GM12873 (cell line): ENCODE measurements around the gene ABCF3.

Source experiments
- TF ChIP-seq, protein P1 (sequence below): IDR thresholded peaks from 2 replicates; pipeline ENCODE4 v1.5.1; 2012; ENCODE audit warnings: low read depth, mild to moderate bottlenecking, moderate library complexity, low read length, control low read depth; ENCODE audit not compliant: insufficient read depth; ENCODE audit errors: missing control alignments

Gene ABCF3

DNA sequence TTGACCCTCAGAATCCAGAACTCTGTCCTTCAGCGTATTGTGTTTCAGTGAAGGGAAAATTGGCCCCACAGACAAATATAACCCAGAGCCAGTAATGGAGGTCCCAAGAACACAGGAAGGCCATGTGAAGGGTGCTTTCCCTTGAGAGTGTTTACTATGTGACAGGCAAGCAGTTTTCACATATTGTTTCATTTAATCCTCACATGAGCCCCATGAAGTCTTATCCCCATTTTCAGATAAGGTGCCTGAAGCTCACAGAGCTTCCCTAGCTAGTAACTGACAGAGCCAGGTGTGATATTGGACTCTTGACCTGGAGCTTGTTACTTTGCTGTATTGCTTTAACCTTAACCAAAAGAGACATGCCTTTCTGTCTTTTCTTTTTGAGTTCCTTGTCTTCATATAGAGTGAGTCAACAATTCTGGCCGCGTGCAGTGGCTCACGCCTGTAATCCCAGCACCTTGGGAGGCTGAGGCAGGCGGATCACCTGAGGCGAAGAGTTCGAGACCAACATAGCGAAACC, 40.2 kb upstream of the ABCF3 start:
- TF ChIP-seq, protein P1, sequence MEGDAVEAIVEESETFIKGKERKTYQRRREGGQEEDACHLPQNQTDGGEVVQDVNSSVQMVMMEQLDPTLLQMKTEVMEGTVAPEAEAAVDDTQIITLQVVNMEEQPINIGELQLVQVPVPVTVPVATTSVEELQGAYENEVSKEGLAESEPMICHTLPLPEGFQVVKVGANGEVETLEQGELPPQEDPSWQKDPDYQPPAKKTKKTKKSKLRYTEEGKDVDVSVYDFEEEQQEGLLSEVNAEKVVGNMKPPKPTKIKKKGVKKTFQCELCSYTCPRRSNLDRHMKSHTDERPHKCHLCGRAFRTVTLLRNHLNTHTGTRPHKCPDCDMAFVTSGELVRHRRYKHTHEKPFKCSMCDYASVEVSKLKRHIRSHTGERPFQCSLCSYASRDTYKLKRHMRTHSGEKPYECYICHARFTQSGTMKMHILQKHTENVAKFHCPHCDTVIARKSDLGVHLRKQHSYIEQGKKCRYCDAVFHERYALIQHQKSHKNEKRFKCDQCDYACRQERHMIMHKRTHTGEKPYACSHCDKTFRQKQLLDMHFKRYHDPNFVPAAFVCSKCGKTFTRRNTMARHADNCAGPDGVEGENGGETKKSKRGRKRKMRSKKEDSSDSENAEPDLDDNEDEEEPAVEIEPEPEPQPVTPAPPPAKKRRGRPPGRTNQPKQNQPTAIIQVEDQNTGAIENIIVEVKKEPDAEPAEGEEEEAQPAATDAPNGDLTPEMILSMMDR: no peak

DNA sequence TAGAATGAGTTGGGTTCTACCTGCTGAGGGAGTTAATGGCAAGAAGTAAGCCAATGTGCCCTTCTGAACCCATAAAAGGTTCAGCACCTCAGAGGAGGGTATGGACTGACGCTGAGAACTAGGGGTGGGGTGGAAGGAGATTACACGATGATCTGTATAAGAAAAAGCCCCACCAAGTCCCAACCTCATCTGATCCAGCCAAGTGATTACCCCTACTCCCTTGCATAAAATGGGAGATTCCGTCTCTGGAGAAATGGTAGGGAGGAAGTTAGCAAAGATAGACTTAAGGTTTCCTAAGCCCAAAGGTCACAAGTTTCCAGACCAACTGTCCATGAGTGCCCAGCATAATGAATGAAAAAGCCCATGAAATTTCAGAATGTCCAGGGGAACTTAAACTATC, 37.9 kb upstream of the ABCF3 start:
- TF ChIP-seq, protein P1: no peak

DNA sequence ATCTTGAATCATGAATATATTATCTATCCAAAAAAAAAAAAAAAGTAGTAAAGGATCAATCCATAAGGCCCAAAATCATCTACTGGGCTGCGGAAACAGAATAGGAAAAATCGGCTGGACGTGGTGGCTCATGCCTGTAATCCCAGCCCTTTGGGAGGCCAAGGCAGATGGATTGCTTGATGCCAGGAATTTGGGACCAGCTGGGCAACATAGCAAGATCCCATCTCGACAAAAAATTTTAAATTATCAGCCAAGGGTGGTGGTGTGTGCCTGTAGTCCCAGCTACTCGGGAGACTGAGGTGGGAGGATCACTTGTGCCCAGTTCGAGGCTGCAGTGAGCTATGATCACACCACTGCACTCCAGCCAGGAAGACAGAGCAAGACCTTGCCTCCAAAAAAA, 36.9 kb upstream of the ABCF3 start:
- TF ChIP-seq, protein P1: no peak

DNA sequence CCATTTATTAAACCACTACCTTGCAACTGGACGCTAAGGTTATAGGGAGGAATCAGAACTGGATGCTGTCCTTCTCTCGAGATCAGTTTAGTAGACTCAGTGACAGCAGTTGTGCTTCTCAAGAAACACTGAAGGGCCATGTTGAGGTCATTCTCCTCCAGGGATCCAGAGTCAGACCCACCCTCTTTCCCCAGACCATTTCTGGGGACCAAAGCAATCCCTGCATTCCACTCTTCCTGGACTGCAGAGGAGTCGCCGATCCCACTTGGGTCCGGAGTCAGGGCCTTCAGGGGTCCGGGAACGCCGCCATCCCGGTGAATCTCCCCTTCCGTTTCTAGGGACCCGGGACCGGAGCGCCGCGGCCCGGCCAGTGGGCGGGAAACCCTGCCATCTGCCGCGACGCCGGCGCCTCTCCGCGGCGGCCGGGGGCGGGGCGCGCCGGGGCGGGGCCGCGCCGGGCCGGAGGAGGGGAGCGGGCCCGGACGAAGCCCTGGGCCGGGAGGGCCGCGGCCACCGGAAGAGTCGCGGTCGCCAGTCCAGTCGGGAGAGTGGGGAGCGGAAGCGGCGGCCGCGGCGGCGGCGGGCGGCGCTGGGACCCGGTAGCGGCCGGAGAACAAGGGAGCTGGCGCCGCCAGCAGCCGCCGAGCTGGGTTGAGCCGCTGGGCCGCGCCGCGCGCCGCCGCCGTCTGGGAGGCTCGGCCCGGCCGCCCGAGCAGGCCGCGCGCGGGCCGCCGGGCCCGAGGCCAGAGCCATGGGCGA, 30.9 kb upstream of the ABCF3 start, which contains the start of gene DVL3:
DVL3 (plus strand) TSS at position 493 of the 759 bp plus-strand sequence; CDS start at position 752, 259 bp downstream.
- TF ChIP-seq, protein P1: no peak

DNA sequence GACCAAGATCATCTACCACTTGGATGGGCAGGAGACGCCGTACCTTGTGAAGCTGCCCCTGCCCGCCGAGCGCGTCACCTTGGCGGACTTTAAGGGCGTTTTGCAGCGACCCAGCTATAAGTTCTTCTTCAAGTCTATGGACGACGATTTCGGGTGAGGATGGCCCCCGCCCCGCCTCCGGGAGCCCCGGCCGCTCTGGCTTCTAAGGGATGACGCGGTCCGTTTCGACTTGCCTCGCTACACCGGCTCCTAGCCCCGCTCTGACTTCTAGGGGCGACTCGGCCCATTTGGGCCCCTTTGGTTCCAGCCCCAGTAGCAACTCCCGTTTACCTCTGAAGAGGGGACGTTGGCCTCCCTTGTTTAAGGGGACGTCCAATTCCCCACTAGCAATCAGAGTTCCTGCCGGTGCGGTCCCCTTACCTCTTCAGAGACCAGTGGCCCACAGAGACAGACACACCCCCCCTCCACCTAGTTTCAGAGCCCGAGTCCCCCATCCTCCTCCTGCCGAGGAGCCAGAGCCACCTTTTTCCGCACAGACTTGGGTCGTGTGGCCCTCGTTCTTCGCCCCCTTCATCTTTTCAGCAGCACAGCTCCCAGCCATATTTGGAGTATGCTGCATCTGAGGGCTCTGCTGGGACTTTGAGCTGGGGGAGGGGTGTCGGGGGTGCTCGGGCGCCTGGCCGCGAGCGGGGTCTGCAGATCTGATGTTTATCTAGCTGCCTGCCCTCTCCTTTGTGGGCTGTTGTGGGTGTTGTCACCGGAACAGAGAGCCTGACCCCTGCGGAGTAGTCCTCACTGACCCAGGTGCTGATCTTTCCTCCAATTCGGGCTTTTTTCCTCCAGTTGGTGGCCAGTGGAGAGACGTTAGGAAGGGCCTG, 30.1 kb upstream of the ABCF3 start:
- TF ChIP-seq, protein P1: no peak

DNA sequence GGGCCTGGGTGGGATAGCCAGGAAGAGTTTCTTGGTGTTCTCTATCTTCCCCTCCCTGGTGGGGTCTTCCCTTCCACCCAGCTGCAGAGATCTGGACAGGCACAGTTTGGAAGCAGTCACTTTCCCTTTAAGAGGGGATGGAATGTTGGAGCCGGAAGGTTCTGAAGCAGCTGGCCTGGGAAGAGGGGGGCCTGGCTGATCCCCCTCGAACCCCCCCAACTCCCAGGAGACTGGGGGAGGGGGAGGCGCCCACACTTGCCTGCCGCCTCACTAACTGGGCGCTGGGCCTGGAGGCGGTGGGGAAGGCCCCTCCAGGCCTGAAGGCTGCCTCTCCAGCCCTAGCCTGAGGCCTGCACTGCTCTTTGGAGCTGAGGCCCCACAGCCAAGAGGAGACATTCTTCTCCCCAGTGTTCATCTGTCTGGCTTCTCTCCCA, 29.5 kb upstream of the ABCF3 start:
- TF ChIP-seq, protein P1: no peak

DNA sequence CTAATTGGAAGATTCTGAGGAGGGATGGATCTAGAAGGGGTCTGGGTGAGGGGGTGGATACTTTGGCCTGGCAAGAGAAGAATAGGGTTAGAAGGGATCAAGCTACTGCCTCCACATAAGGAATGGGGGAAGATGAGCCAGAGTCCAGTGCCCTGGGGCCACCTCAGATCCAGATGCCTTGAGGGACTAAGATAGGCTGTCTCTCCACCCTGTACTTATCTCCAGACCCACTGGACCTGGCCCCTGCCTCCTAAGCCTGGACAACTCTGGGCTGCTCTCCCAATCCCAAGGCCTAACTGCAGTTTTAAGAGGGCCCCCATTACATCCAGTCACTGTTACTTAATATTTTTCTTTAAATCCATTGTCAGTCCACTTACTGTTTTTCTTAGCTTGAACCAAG, 28.8 kb upstream of the ABCF3 start:
- TF ChIP-seq, protein P1: no peak
